ENCODE data around the gene CNPY1.

The CNPY1 gene

GRCh38 chr7:155547161-155547791 is 917 bp upstream of the CNPY1 start:
- Histone ChIP-seq H3K9ac (ENCODE audit: low read depth in 1 of 2, low read length in 2 of 2) (no peak overlapping the region), H3K27ac (ENCODE audit: low read depth in 2 of 2, low read length in 2 of 2) (no peak overlapping the region), H3K4me1 (ENCODE audit: control insufficient read depth in 2 of 2, insufficient read depth in 2 of 2, low read length in 2 of 2) (no peaks in the 10 kb centered on the region), H3K27me3 (ENCODE audit: control insufficient read depth in 2 of 2, insufficient read depth in 2 of 2, low read length in 2 of 2) (peaks cover 0 to 3% of the 10 kb centered on the region in 2 donors), H3K4me3 (ENCODE audit: low read length in 2 of 2) (no peak overlapping the region), H3K9me3 (ENCODE audit: control insufficient read depth in 2 of 2, low read length in 2 of 2) (no peaks in the 10 kb centered on the region), H3K36me3 (ENCODE audit: control insufficient read depth in 2 of 2, insufficient read depth in 2 of 2, low read length in 2 of 2) (no peaks in the 10 kb centered on the region)

DNA sequence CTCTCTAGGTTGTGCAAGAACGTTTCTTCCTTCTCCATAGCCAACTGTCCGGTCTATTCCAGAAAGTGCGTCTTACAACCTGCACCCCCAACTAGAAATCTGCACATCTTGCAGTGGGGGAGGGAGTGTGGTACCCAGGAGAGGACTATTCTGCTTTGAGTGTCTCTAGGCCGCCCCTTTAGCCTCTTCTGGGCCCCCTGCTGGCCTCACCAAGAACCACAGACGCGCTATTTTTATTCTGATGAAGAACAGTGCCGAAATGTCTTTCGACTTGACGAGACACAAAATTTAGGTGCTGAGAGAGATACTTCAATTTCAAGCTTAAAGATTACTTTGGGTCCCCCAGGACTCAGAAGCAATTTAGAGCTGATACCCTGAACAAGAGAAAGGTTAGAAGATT is 1.0 kb downstream of the CNPY1 start:
- H3K27ac ChIP-seq (ENCODE audit: low read depth in 2 of 2, low read length in 2 of 2), result no peak overlapping the region
- H3K4me1 ChIP-seq (ENCODE audit: control insufficient read depth in 2 of 2, insufficient read depth in 2 of 2, low read length in 2 of 2), result no peaks in the 10 kb centered on the region
- no peak overlapping the region for H3K4me3 ChIP-seq (ENCODE audit: low read length in 2 of 2)
- peaks cover 0 to 3% of the 10 kb centered on the region in 2 donors for H3K27me3 ChIP-seq (ENCODE audit: control insufficient read depth in 2 of 2, insufficient read depth in 2 of 2, low read length in 2 of 2)
- H3K9me3 ChIP-seq (ENCODE audit: control insufficient read depth in 2 of 2, low read length in 2 of 2), result no peaks in the 10 kb centered on the region
- H3K9ac ChIP-seq (ENCODE audit: low read depth in 1 of 2, low read length in 2 of 2), result no peak overlapping the region
- H3K36me3 ChIP-seq (ENCODE audit: control insufficient read depth in 2 of 2, insufficient read depth in 2 of 2, low read length in 2 of 2), result no peaks in the 10 kb centered on the region

DNA sequence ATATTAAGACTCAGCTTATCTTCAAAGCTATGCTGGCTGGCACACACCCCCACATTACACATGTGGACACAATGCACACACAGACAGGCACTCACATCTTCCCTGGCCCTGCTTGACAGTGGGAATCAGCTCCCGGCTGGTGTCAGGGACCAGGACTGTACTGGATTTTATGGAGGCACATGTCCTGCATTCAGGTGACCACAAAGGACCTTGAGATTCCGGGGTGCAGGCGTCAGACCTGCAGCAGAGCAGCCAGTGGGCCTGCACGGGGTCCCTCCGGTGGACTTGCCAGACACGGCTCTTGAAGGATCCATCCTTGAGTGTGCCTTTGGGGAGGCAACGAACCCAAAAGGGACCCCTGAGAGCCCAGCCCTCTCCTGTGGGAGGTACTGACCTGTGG is 1.9 kb downstream of the CNPY1 start:
- Histone ChIP-seq H3K4me1 (ENCODE audit: control insufficient read depth in 2 of 2, insufficient read depth in 2 of 2, low read length in 2 of 2) (no peaks in the 10 kb centered on the region), H3K27me3 (ENCODE audit: control insufficient read depth in 2 of 2, insufficient read depth in 2 of 2, low read length in 2 of 2) (peaks cover 0 to 3% of the 10 kb centered on the region in 2 donors), H3K4me3 (ENCODE audit: low read length in 2 of 2) (no peak overlapping the region), H3K9ac (ENCODE audit: low read depth in 1 of 2, low read length in 2 of 2) (no peak overlapping the region), H3K9me3 (ENCODE audit: control insufficient read depth in 2 of 2, low read length in 2 of 2) (no peaks in the 10 kb centered on the region), H3K27ac (ENCODE audit: low read depth in 2 of 2, low read length in 2 of 2) (no peak overlapping the region), H3K36me3 (ENCODE audit: control insufficient read depth in 2 of 2, insufficient read depth in 2 of 2, low read length in 2 of 2) (no peaks in the 10 kb centered on the region)

DNA sequence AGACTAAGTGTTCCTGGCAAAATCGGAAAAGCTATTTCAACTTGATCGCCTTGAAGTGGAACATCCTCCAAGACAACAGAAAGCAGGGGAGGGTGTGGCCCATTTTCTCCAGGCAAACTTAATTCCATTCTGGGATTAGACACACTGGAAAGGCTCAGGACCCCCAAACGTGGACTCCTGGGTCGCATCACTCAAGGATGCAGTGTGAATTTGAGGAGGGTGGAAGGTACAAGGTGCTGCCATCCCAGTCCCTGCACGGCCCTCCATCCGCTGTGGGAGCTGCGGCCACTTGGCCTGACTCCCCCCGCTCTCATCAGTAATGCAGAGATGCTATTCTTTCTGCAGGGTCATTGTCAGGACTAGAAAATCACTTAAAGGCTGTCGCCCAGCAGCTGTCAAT is 2.4 kb downstream of the CNPY1 start:
- H3K27ac ChIP-seq (ENCODE audit: low read depth in 2 of 2, low read length in 2 of 2), result no peak overlapping the region
- no peak overlapping the region for H3K4me3 ChIP-seq (ENCODE audit: low read length in 2 of 2)
- peaks cover 0 to 3% of the 10 kb centered on the region in 2 donors for H3K27me3 ChIP-seq (ENCODE audit: control insufficient read depth in 2 of 2, insufficient read depth in 2 of 2, low read length in 2 of 2)
- no peak overlapping the region for H3K9ac ChIP-seq (ENCODE audit: low read depth in 1 of 2, low read length in 2 of 2)
- H3K4me1 ChIP-seq (ENCODE audit: control insufficient read depth in 2 of 2, insufficient read depth in 2 of 2, low read length in 2 of 2), result no peaks in the 10 kb centered on the region
- no peaks in the 10 kb centered on the region for H3K36me3 ChIP-seq (ENCODE audit: control insufficient read depth in 2 of 2, insufficient read depth in 2 of 2, low read length in 2 of 2)
- H3K9me3 ChIP-seq (ENCODE audit: control insufficient read depth in 2 of 2, low read length in 2 of 2), result no peaks in the 10 kb centered on the region

DNA sequence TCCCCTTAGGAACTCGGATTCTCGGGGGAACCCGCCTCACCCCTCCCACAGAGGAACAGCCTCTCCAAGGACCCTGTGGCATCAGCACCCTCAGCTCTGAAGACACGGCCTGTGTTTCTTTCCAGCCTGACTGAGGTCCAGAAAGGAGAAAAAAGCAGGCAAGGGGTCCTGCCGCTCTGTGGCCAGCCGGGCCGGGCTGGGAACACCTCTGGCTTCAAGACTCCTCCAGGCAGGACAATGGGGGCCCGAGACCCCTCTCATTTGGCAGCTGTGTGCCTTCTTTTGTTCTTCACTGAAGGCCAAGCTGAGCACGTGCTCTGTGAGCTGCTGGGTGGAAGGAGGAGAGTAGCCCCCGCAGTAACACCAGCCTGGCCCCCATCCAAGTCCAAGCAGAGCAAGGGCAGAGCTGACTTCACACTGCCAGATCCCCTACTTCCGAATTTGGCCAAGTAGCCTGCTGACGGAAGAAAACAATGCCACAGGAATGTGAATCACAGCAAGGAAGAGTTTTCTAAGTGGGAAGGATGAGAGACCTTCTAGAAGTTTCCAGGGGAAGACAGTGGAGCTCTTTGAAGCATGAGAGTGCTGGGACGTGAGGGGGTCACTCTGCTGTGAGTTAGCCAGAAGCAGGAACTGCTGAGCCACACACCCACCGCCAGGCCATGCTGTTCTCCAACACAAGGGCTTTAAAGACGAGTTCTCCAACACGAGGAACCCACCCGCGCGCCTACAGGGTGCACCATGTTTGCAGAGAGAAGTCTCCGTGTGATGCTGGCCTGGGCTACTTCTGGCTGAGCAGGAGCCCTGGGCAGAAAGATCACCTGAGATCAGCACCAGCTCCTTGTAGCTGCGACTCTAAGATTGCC is 3.1 kb downstream of the CNPY1 start:
- Histone ChIP-seq H3K4me1 (ENCODE audit: control insufficient read depth in 2 of 2, insufficient read depth in 2 of 2, low read length in 2 of 2) (no peaks in the 10 kb centered on the region), H3K9ac (ENCODE audit: low read depth in 1 of 2, low read length in 2 of 2) (no peak overlapping the region), H3K4me3 (ENCODE audit: low read length in 2 of 2) (no peak overlapping the region), H3K36me3 (ENCODE audit: control insufficient read depth in 2 of 2, insufficient read depth in 2 of 2, low read length in 2 of 2) (no peaks in the 10 kb centered on the region), H3K27me3 (ENCODE audit: control insufficient read depth in 2 of 2, insufficient read depth in 2 of 2, low read length in 2 of 2) (peaks cover 2 to 3% of the 10 kb centered on the region in 2 donors), H3K27ac (ENCODE audit: low read depth in 2 of 2, low read length in 2 of 2) (no peak overlapping the region), H3K9me3 (ENCODE audit: control insufficient read depth in 2 of 2, low read length in 2 of 2) (no peaks in the 10 kb centered on the region)

- no peak overlapping the region for H3K4me3 ChIP-seq (ENCODE audit: low read length in 2 of 2)
- peaks cover 3 to 4% of the 10 kb centered on the region in 2 donors for H3K27me3 ChIP-seq (ENCODE audit: control insufficient read depth in 2 of 2, insufficient read depth in 2 of 2, low read length in 2 of 2)
These were observed 4.2 kb downstream of the CNPY1 start for GRCh38 chr7:155541986-155542675.

GRCh38 chr7:155540553-155540952 is 5.8 kb downstream of the CNPY1 start:
- Histone ChIP-seq H3K9me3 (ENCODE audit: control insufficient read depth in 2 of 2, low read length in 2 of 2) (no peaks in the 10 kb centered on the region), H3K9ac (ENCODE audit: low read depth in 1 of 2, low read length in 2 of 2) (no peak overlapping the region), H3K4me3 (ENCODE audit: low read length in 2 of 2) (no peak overlapping the region), H3K4me1 (ENCODE audit: control insufficient read depth in 2 of 2, insufficient read depth in 2 of 2, low read length in 2 of 2) (no peaks in the 10 kb centered on the region), H3K27me3 (ENCODE audit: control insufficient read depth in 2 of 2, insufficient read depth in 2 of 2, low read length in 2 of 2) (peaks cover 11 to 14% of the 10 kb centered on the region in 2 donors), H3K36me3 (ENCODE audit: control insufficient read depth in 2 of 2, insufficient read depth in 2 of 2, low read length in 2 of 2) (no peaks in the 10 kb centered on the region), H3K27ac (ENCODE audit: low read depth in 2 of 2, low read length in 2 of 2) (no peak overlapping the region)

More at GRCh38 chr7:155541986-155542675, 4.2 kb downstream of the CNPY1 start:
- Histone ChIP-seq H3K27ac (ENCODE audit: low read depth in 2 of 2, low read length in 2 of 2) (no peak overlapping the region), H3K9me3 (ENCODE audit: control insufficient read depth in 2 of 2, low read length in 2 of 2) (no peaks in the 10 kb centered on the region), H3K36me3 (ENCODE audit: control insufficient read depth in 2 of 2, insufficient read depth in 2 of 2, low read length in 2 of 2) (no peaks in the 10 kb centered on the region), H3K9ac (ENCODE audit: low read depth in 1 of 2, low read length in 2 of 2) (no peak overlapping the region), H3K4me1 (ENCODE audit: control insufficient read depth in 2 of 2, insufficient read depth in 2 of 2, low read length in 2 of 2) (no peaks in the 10 kb centered on the region)

GRCh38 chr7:155538293-155538692 is 8.1 kb downstream of the CNPY1 start:
- Histone ChIP-seq H3K9ac (ENCODE audit: low read depth in 1 of 2, low read length in 2 of 2) (no peak overlapping the region), H3K9me3 (ENCODE audit: control insufficient read depth in 2 of 2, low read length in 2 of 2) (no peaks in the 10 kb centered on the region), H3K36me3 (ENCODE audit: control insufficient read depth in 2 of 2, insufficient read depth in 2 of 2, low read length in 2 of 2) (no peaks in the 10 kb centered on the region), H3K4me1 (ENCODE audit: control insufficient read depth in 2 of 2, insufficient read depth in 2 of 2, low read length in 2 of 2) (no peaks in the 10 kb centered on the region), H3K27me3 (ENCODE audit: control insufficient read depth in 2 of 2, insufficient read depth in 2 of 2, low read length in 2 of 2) (peaks cover 31 to 33% of the 10 kb centered on the region in 2 donors), H3K27ac (ENCODE audit: low read depth in 2 of 2, low read length in 2 of 2) (no peak overlapping the region), H3K4me3 (ENCODE audit: low read length in 2 of 2) (no peak overlapping the region)

- no peaks in the 10 kb centered on the region for H3K36me3 ChIP-seq (ENCODE audit: control insufficient read depth in 2 of 2, insufficient read depth in 2 of 2, low read length in 2 of 2)
- no peak overlapping the region for H3K4me3 ChIP-seq (ENCODE audit: low read length in 2 of 2)
- H3K9ac ChIP-seq (ENCODE audit: low read depth in 1 of 2, low read length in 2 of 2), result no peak overlapping the region
- H3K27ac ChIP-seq (ENCODE audit: low read depth in 2 of 2, low read length in 2 of 2), result no peak overlapping the region
- H3K4me1 ChIP-seq (ENCODE audit: control insufficient read depth in 2 of 2, insufficient read depth in 2 of 2, low read length in 2 of 2), result peaks cover 0 to 3% of the 10 kb centered on the region in 2 donors
- H3K9me3 ChIP-seq (ENCODE audit: control insufficient read depth in 2 of 2, low read length in 2 of 2), result no peaks in the 10 kb centered on the region
- peaks cover 46% of the 10 kb centered on the region in 2 donors for H3K27me3 ChIP-seq (ENCODE audit: control insufficient read depth in 2 of 2, insufficient read depth in 2 of 2, low read length in 2 of 2)
These were observed 9.9 kb downstream of the CNPY1 start for GRCh38 chr7:155536451-155536850.

GRCh38 chr7:155534691-155535090 is 11.7 kb downstream of the CNPY1 start:
- H3K9me3 ChIP-seq (ENCODE audit: control insufficient read depth in 2 of 2, low read length in 2 of 2), result no peaks in the 10 kb centered on the region
- no peak overlapping the region for H3K27ac ChIP-seq (ENCODE audit: low read depth in 2 of 2, low read length in 2 of 2)
- H3K36me3 ChIP-seq (ENCODE audit: control insufficient read depth in 2 of 2, insufficient read depth in 2 of 2, low read length in 2 of 2), result no peaks in the 10 kb centered on the region
- H3K27me3 ChIP-seq (ENCODE audit: control insufficient read depth in 2 of 2, insufficient read depth in 2 of 2, low read length in 2 of 2), result peaks cover 56 to 60% of the 10 kb centered on the region in 2 donors
- H3K4me3 ChIP-seq (ENCODE audit: low read length in 2 of 2), result no peak overlapping the region
- H3K4me1 ChIP-seq (ENCODE audit: control insufficient read depth in 2 of 2, insufficient read depth in 2 of 2, low read length in 2 of 2), result peaks cover 0 to 3% of the 10 kb centered on the region in 2 donors
- no peak overlapping the region for H3K9ac ChIP-seq (ENCODE audit: low read depth in 1 of 2, low read length in 2 of 2)

All from mucosa of rectum (tissue), 2 donors.